Body of pancreas (tissue), 4 donors: ENCODE data around the gene LAMA2. TPM values are rescaled to one million over a fixed set of nuclear protein-coding genes. Genes with fewer than 3 reads are reported as not detected.

Experiments used
- ATAC-seq: fragments of 150-250 bp; one replicate; pipeline ENCODE4 v1.9.1; 2016
- DNase-seq, 4 donors: peaks; one replicate each; pipeline ENCODE4 v3.0.0-alpha.2; 2019
- H3K27ac ChIP-seq, 4 donors: fragments of 200-600 bp; sonication (generic); 1 replicate in 3 of 4; 2 replicates in 1 of 4; pipeline versions ENCODE4 v1.5.1 to v1.6.1; 2016 to 2019; ENCODE audit warnings: mild to moderate bottlenecking in 1 of 4, mixed read lengths in 1 of 4, moderate library complexity in 1 of 4
- H3K27me3 ChIP-seq, 2 donors: fragments of 200-600 bp; sonication (generic); one replicate each; pipeline ENCODE4 v1.6.0; 2016; ENCODE audit warnings: mild to moderate bottlenecking in 1 of 2
- H3K36me3 ChIP-seq, 2 donors: fragments of 200-600 bp; sonication (generic); replicated peaks in 1 of 2; 2 replicates each; pipeline ENCODE4 v1.5.1; 2016; ENCODE audit warnings: low read depth in 2 of 2; ENCODE audit not compliant: insufficient read depth in 1 of 2
- H3K4me1 ChIP-seq: fragments of 200-600 bp; sonication (generic); one replicate; pipeline ENCODE4 v1.6.0; 2016
- H3K4me3 ChIP-seq, 2 donors: fragments of 200-600 bp; sonication (generic); 1 replicate in 1 of 2; 2 replicates in 1 of 2; pipeline ENCODE4 v1.5.1; 2016 to 2019
- H3K9me3 ChIP-seq, 3 donors: fragments of 200-600 bp; sonication (generic); 1 replicate in 2 of 3; 2 replicates in 1 of 3; pipeline ENCODE4 v1.5.1; 2016
- POLR2A ChIP-seq, 3 donors: fragments of 450-650 bp; IDR thresholded peaks; one replicate each; pipeline ENCODE4 v1.6.1; 2016; ENCODE audit warnings: antibody characterized with exemption in 3 of 3, mild to moderate bottlenecking in 2 of 3
- WGBS, 2 donors: methylation state at CpG; one replicate each; pipeline ENCODE4 v1.1.5; 2017; 5-methylcytosine and 5-hydroxymethylcytosine counted together
- intact Hi-C: fragments of 100-400 bp; cut with DNase I; formaldehyde crosslinking; loops from one replicate; pipeline ENCODE4 v1.15.1; 2023
- total RNA-seq, 2 donors: library from RNA; depleted of rRNA; stranded (reverse); fragments of >200 nt; gene quantifications; one replicate each; pipeline ENCODE4 v1.1.0, GENCODE V29; 2016
- TF ChIP-seq, protein P1 (sequence below), 7 experiments: fragments of 450-650 bp in 4 of 7; fragments of 200-600 bp in 3 of 7; sonication (generic) in 3 of 7; IDR thresholded peaks; one replicate each; pipeline ENCODE4 v1.5.1; 2016 to 2019; ENCODE audit warnings: antibody characterized with exemption in 7 of 7

Gene LAMA2
- total RNA-seq, 2 donors from 2014 or later, result 43.3 to 54.7 TPM

DNA sequence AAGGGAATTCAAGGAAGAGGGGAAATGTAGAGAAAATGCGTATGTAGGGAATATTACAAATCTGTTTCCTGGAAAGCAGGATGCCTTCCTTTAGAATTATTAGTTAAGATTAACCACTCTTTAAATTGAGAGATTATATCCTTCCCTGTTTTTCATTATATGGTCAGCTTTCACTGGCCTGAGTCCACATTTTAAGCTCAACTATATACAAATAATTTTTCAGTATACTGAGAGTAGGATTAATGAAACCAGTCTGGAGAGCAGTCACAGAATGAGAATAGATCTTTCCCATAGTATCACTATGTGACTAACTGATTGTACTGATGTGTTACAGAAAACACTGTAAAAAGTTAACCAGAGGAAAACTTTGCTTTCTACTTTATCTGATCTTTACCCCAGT is 306.3 kb downstream of the LAMA2 start:
- H3K4me3 ChIP-seq, result no peak overlapping the region
- ATAC-seq (no peak), DNase-seq (no peak)
- TF ChIP-seq, protein P1, sequence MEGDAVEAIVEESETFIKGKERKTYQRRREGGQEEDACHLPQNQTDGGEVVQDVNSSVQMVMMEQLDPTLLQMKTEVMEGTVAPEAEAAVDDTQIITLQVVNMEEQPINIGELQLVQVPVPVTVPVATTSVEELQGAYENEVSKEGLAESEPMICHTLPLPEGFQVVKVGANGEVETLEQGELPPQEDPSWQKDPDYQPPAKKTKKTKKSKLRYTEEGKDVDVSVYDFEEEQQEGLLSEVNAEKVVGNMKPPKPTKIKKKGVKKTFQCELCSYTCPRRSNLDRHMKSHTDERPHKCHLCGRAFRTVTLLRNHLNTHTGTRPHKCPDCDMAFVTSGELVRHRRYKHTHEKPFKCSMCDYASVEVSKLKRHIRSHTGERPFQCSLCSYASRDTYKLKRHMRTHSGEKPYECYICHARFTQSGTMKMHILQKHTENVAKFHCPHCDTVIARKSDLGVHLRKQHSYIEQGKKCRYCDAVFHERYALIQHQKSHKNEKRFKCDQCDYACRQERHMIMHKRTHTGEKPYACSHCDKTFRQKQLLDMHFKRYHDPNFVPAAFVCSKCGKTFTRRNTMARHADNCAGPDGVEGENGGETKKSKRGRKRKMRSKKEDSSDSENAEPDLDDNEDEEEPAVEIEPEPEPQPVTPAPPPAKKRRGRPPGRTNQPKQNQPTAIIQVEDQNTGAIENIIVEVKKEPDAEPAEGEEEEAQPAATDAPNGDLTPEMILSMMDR (IDR thresholded peaks at IDR 0.05), result no peak
- no peak for TF ChIP-seq POLR2A (IDR thresholded peaks at IDR 0.05)
- H3K4me1 ChIP-seq, result no peaks in the 10 kb centered on the region
- no peaks in the 10 kb centered on the region for H3K9me3 ChIP-seq
- H3K27ac ChIP-seq, result no peak overlapping the region
- no peaks in the 10 kb centered on the region for H3K27me3 ChIP-seq
- intact Hi-C loops, result no loop called here
- no peaks in the 10 kb centered on the region for H3K36me3 ChIP-seq
- WGBS, 2 donors, result 80 to 84% methylated on average over 1 of the region's 1 CpG

DNA sequence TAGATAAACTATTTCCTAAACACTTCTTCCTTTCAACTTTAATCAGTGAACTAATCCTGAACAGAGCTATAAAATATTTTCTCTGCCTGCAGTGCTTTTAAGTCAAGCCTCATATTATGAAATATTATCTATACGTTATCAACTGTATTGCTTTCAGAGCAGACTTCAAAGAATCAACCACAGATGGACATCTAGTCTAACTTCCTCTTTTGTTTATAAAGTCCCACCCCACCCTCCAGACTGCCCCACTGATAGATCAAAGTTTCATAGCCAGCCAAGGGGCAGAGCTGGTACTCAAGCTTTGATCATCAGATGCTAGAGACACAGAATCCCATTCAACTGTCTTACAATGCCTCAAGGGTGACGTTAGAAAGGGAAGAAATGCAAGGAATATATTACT is 308.3 kb downstream of the LAMA2 start:
- DNase-seq, result no peak
- no peaks in the 10 kb centered on the region for H3K9me3 ChIP-seq
- intact Hi-C loops, result no loop called here
- 52 to 70% methylated on average over 2 of the region's 2 CpGs for WGBS, 2 donors
- H3K27me3 ChIP-seq, result no peaks in the 10 kb centered on the region
- TF ChIP-seq POLR2A (IDR thresholded peaks at IDR 0.05), result no peak
- TF ChIP-seq, protein P1 (IDR thresholded peaks at IDR 0.05), result no peak
- H3K36me3 ChIP-seq, result no peaks in the 10 kb centered on the region
- ATAC-seq, result no peak
- H3K27ac ChIP-seq, result no peak overlapping the region
- no peak overlapping the region for H3K4me3 ChIP-seq
- no peaks in the 10 kb centered on the region for H3K4me1 ChIP-seq

GRCh38 chr6:129192458-129192989 is 309.6 kb downstream of the LAMA2 start:
- DNase-seq, result no peak
- Histone ChIP-seq H3K36me3 (no peaks in the 10 kb centered on the region), H3K27me3 (no peaks in the 10 kb centered on the region), H3K4me3 (no peak overlapping the region), H3K9me3 (no peaks in the 10 kb centered on the region), H3K27ac (no peak overlapping the region), H3K4me1 (no peaks in the 10 kb centered on the region)
- no peak for TF ChIP-seq POLR2A (IDR thresholded peaks at IDR 0.05)
- TF ChIP-seq, protein P1 (IDR thresholded peaks at IDR 0.05), result no peak
- intact Hi-C loops, result no loop called here
- ATAC-seq, result no peak
- WGBS, 2 donors, result 81 to 82% methylated on average over 14 of the region's 14 CpGs

DNA sequence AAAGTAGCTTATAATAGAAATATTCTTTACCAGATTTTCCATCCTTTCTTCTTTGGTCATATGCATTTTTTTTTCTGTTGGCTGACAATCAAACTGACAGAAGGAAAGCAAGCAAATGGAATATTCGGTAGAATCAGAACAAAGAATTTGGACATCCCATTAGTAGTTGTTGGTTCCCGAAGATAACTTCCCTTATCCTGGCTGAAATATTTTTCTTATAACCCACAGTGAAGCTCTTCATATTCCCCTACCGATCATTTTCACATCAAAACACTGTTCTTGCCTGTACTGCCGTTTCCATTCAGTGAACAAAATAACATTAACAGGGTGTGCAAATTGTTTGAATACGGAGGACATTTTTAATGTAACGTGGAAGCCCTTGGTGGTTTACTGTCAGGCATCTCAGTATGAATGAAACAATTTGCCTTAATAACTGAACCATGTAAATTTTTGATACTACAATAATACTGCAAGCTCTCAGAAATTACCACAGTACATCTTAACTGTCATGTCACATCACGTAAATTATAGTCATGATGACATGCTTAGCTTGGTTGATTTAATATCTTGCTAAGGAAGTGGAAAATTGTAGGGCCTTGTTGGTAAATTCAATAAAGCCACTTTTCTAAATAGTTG is 311.5 kb downstream of the LAMA2 start:
- Histone ChIP-seq H3K27ac (no peak overlapping the region), H3K36me3 (no peaks in the 10 kb centered on the region), H3K4me3 (no peak overlapping the region), H3K4me1 (no peaks in the 10 kb centered on the region), H3K9me3 (no peaks in the 10 kb centered on the region), H3K27me3 (no peaks in the 10 kb centered on the region)
- DNase-seq (no peak), ATAC-seq (no peak)
- intact Hi-C loops, result no loop called here
- TF ChIP-seq, protein P1 (IDR thresholded peaks at IDR 0.05), result no peak
- no peak for TF ChIP-seq POLR2A (IDR thresholded peaks at IDR 0.05)
- 77 to 78% methylated on average over 7 of the region's 7 CpGs for WGBS, 2 donors

DNA sequence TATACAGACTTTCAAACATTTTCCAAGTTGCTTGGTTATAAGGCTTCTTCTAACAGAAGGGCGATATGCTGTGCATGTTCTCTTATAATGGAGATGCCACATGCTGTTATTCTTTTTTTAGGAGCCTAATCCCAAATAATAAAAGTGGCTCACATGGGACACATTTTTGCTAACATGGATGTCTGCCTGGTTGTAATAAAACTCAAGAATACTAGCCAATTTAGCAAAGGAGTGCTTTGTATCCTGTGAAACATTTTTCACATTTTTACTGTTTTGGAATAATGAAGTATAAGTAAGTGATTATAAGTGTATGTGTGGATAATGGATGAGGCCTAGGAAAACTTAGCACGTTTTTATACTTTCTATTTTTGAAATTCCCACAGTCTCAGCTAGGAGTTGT is 312.2 kb downstream of the LAMA2 start:
- intact Hi-C loops, result no loop called here
- H3K4me1 ChIP-seq, result no peaks in the 10 kb centered on the region
- H3K27me3 ChIP-seq, result no peaks in the 10 kb centered on the region

More for the DNA sequence above, 312.2 kb downstream of the LAMA2 start:
- H3K36me3 ChIP-seq, result no peaks in the 10 kb centered on the region
- H3K27ac ChIP-seq, result no peak overlapping the region
- TF ChIP-seq, protein P1 (IDR thresholded peaks at IDR 0.05), result no peak
- TF ChIP-seq POLR2A (IDR thresholded peaks at IDR 0.05), result no peak
- no peak for ATAC-seq
- H3K9me3 ChIP-seq, result no peaks in the 10 kb centered on the region
- no peak for DNase-seq
- no peak overlapping the region for H3K4me3 ChIP-seq
- WGBS, 2 donors, result 52 to 60% methylated on average over 2 of the region's 2 CpGs
